Glomerular endothelial cell (primary cell): ENCODE results near the gene ACAP3. TPM values are rescaled to one million over a fixed set of nuclear protein-coding genes. Genes with fewer than 3 reads are reported as not detected.

Experiments used
- DNase-seq: peaks from one replicate; pipeline ENCODE4 v3.0.0-alpha.2; 2011; ENCODE audit warnings: low read depth, low spot score; ENCODE audit errors: extremely low read depth
- total RNA-seq: library from RNA; depleted of rRNA; stranded (reverse); fragments of >200 nt; gene quantifications from 2 replicates; pipeline ENCODE4 v1.2.3, GENCODE V29; 2015

ACAP3 gene
- total RNA-seq, 1 donor from 2014 or later = 62.4 TPM

DNA sequence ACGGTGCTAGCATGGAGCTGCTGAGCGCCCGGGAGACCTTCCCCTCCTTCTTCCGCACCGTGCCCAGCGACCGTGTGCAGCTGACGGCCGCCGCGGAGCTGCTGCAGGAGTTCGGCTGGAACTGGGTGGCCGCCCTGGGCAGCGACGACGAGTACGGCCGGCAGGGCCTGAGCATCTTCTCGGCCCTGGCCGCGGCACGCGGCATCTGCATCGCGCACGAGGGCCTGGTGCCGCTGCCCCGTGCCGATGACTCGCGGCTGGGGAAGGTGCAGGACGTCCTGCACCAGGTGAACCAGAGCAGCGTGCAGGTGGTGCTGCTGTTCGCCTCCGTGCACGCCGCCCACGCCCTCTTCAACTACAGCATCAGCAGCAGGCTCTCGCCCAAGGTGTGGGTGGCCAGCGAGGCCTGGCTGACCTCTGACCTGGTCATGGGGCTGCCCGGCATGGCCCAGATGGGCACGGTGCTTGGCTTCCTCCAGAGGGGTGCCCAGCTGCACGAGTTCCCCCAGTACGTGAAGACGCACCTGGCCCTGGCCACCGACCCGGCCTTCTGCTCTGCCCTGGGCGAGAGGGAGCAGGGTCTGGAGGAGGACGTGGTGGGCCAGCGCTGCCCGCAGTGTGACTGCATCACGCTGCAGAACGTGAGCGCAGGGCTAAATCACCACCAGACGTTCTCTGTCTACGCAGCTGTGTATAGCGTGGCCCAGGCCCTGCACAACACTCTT lies 24.5 kb upstream of the ACAP3 start:
- DNase-seq = no peak

DNA sequence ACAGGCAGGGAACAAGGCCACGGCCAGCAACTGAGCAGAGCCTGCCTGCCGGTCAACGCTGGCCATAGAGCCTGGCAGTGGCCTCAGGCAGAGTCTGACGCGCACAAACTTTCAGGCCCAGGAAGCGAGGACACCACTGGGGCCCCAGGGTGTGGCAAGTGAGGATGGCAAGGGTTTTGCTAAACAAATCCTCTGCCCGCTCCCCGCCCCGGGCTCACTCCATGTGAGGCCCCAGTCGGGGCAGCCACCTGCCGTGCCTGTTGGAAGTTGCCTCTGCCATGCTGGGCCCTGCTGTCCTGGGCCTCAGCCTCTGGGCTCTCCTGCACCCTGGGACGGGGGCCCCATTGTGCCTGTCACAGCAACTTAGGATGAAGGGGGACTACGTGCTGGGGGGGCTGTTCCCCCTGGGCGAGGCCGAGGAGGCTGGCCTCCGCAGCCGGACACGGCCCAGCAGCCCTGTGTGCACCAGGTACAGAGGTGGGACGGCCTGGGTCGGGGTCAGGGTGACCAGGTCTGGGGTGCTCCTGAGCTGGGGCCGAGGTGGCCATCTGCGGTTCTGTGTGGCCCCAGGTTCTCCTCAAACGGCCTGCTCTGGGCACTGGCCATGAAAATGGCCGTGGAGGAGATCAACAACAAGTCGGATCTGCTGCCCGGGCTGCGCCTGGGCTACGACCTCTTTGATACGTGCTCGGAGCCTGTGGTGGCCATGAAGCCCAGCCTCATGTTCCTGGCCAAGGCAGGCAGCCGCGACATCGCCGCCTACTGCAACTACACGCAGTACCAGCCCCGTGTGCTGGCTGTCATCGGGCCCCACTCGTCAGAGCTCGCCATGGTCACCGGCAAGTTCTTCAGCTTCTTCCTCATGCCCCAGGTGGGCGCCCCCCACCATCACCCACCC lies 23.6 kb upstream of the ACAP3 start, which contains the start of gene TAS1R3:
Gene TAS1R3, plus strand, starts transcription at position 213 of the 898 bp plus-strand sequence. Its CDS starts 66 bp downstream, at position 279.
- no peak for DNase-seq

DNA sequence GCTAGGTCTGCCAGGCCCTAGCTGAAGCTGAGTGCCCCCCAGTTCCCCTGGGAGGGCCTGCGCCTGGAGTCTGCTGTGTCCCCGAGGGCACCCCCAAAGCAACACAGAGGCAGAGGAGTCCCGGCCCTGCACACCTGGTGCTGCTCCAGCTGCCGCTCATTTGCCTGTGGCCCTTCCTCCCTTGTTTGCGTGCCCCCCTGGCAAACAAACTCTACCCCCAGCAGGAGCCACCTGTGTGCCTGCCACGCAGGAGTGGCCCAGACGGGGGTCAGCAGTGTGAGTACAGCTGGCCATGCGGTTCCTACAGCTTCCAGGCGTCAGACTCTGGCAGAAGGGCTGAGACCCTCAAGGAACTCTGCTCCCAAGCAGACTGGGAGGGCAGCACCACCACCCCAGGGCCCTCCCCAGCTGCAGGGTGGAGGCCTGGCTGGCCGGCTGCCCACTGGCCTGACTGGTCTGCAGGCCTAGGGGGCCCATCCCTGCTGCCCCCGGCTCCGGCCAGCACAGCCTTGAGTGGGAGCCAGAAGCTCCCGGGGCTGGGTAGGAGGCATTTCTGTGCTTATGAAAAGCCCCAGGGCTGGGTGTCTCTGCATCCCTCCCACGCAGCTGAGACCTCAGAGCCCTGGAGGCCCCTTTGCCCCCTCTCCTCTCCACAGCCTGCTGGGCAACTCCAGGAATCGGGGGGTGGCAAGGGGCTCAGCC lies 22.8 kb upstream of the ACAP3 start:
- DNase-seq = no peak

DNA sequence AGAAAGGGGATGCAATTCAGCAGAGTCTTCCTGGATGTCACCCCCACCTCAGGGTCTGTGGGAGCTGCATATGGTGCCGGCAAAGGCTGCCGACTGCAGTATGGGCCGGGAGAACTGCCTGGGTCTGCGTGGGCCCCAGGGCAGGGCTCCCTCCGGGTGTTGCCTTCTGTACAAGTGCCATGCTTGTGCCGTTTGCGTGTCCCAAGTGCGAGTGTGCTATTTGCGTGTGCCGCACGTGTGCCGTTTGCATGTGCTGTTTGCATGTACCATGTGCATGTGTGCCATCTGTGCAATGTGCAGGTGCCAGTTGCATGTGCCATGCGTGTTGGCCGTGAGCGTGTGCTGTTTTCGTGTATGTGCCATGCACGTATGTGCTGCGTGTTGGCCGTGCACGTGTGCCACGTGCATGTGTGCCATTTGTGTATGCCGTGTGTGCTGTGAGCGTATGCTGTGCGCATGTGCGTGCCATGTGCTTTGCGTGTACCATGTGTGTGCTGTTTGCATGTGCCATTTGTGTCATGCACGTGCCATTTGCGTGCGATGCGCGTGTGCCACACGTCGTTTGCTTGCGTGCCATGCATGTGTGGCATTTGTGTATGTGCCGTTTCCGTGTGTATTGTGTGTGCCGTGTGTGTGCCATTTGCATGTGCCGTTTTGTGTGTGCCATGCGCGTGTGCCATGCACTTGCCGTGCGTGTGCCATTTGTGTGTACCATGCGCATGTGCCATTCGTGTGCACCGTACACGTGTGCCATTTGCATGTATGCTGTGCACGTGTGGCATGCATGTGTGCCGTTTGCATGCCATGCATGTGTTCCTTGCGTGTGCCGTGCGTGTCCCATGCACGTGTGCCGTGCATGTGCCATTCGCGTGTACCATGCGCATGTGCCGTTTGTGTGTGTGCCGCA lies 21.8 kb upstream of the ACAP3 start:
- no peak for DNase-seq

DNA sequence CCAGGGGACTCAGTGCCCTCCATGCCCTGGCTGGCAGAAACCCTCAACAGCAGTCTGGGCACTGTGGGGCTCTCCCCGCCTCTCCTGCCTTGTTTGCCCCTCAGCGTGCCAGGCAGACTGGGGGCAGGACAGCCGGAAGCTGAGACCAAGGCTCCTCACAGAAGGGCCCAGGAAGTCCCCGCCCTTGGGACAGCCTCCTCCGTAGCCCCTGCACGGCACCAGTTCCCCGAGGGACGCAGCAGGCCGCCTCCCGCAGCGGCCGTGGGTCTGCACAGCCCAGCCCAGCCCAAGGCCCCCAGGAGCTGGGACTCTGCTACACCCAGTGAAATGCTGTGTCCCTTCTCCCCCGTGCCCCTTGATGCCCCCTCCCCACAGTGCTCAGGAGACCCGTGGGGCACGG lies 20.5 kb upstream of the ACAP3 start:
- no peak for DNase-seq

DNA sequence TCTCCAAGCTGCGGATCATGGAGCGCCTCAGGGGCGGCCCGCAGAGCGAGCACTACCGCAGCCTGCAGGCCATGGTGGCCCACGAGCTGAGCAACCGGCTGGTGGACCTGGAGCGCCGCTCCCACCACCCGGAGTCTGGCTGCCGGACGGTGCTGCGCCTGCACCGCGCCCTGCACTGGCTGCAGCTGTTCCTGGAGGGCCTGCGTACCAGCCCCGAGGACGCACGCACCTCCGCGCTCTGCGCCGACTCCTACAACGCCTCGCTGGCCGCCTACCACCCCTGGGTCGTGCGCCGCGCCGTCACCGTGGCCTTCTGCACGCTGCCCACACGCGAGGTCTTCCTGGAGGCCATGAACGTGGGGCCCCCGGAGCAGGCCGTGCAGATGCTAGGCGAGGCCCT lies 19.6 kb upstream of the ACAP3 start:
- DNase-seq = no peak

DNA sequence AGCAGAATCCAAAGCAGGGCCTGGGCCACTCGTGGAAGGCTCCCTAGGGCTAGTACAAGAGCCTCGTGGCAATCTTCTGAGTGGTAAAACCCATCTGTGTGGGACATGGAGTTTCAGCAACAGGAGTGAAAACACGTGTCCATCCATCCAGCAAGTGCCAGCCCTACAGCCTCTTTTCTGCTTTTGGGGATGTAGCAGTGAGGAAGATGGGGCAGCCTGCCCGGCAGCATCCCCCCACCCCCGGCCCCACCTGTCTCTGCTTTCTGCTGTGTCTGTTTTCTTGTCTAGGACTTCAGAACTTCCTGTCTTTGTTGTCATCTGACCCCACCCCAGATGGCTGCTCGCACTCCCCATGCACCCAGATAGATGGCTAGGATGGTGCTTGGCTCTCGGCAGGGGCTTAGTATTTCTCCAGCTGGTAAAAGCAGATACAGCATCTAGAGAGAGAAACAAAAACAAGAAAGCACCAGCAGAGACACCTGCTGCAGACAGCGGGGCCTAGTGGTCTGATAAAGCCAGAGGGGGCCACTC lies 18.4 kb upstream of the ACAP3 start:
- no peak for DNase-seq

DNA sequence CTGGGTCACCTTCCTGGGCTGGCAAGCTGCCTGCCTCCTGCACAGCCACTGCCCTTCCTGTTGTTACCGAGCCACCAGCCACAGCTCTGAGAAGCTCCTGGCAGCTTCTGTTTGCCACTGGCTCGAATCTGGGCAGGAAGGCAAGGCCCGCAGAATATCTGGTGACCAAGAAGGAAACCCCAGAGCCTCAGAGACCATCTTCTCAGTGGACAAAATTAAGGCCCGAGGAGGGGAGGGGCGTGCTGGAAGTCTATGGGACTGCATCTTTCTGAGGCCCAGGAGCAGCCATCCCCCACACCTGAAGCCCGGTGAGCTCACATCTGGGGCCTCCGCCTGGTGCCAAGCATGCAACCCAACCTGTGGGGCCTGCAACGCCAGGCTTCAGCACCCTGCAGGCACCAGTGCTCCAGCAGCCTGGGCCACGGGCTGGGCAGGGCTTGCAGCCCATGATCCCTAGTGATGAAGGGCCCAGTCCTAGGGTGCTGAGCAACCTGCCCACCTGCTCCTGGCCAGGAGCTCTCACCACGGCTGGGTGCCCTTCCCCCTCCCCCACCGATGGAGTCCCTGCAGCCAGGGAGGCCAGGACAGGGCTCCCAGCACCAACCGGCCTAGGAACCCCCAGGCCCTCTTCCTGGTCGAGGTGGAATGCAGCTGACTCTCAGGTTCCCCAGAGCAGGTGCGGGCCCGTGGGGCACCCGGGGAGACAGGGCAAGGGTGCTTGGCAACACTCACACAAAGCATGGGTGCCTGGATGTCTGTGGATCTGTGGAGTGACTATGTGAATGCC lies 17.8 kb upstream of the ACAP3 start:
- DNase-seq = no peak

DNA sequence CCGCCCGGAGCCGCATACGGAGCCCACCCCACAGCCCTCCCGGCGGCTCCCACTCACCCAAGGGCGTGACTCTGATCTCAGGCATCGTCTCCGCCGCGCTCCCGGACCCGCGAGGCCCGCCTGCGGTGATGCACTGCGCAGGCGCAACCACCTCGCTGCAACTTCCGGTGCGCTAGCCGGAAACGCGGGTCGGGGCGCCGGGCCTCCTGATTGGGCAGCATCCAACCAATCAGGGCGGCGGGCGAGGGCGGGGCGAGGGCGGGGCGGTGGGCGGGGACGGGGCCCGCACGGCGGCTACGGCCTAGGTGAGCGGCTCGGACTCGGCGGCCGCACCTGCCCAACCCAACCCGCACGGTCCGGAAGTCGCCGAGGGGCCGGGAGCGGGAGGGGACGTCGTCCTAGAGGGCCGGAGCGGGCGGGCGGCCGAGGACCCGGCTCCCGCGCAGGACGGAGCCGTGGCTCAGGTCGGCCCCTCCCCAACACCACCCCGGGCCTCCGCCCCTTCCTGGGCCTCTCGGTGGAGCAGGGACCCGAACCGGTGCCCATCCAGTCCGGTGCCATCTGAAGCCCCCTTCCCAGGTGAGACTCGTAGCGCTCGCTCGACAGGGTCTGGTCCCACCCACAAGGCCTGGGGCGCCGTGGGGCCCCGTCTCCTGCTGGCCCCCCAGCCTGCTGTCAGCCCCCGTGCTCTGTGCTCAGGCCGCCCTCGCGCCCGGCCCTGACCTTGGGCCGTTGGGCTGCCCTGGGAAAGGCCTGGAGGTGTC lies 17.0 kb upstream of the ACAP3 start, which contains the start of the genes CPTP and INTS11:
Gene CPTP, plus strand, starts transcription at position 279 of the 764 bp plus-strand sequence. CDS start 2,109 bp downstream, outside the sequence.
Gene INTS11, minus strand, starts transcription at position 137 of the 764 bp plus-strand sequence. Its CDS starts 52 bp downstream, at position 85.
- DNase-seq = no peak

DNA sequence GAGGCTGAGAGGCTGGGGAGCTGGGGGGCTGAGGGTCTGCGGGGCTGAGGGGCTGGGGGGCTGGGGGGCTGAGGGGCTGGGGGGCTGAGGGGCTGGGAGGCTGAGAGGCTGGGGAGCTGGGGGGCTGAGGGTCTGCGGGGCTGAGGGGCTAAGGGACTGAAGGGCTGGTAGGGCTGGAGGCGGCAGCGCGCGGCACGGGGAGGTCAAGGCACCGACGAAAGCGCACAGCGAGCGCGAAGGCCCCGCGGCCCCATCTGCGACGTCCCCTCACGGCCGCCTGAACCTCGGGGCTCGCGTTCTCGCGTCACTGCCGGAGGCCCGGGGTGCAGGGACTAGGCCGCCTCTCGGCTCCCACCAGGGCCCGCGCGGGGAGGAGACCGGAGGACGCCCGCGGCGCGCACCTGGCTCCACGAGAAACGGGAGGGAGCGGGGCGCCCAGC lies 16.4 kb upstream of the ACAP3 start:
- DNase-seq = no peak

DNA sequence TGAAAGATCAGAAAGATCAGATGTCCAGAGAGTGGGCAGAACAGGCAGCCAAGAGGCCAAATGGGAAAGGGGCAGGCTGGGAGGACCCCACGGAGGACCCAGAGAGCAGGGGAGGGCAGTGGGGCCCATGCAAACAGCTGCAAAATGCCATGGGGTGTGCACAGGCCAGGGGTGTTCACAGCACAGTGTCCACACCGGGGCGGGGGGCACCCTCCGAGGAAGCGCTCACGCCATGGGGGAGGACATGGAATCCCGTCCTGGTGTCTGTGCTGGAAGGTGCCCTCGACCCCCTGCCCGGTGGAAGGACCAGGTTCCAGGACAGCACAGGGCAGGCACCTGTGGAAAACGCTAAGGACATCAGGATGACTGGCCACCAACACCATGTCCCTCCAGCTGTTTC lies 15.2 kb upstream of the ACAP3 start:
- no peak for DNase-seq

DNA sequence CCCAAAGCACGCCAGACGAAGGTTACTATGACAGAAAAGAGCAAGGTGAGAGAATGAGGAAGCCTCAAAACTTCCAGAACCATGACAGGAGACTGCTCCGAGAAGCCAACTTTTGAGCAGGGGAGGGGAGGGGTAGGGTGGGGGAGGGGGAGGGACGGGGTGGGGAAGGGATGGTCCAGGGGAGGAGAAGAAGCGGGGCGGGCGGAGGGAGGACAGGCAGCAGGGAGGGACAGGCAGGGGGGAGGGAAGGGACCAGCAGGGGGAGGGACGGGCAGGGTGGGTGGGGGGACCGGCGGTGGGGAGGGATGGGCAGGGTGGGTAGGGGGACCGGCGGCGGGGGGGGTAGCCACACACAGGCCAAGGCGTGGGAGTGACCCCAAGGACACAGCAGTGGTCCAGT lies 14.7 kb upstream of the ACAP3 start:
- no peak for DNase-seq

DNA sequence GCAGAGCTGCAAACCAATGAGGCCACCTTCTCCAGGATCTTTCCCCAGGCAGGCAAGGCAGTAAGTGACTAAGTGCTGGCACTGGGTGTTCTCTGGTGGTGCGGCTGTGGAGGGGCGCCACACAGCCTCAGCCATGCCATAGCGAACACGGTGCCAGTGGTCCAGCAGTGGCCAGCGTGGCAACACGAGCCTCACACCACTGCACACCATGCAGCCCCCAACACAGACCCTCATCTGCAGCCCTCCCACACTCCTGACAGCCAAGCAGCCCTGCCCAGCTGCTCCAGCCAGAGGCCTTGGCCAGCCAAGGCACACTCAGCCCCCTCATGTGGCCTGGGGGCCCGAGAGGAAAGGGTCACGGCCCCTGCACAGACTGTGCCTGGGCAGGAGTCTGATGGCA lies 13.7 kb upstream of the ACAP3 start:
- DNase-seq = no peak

DNA sequence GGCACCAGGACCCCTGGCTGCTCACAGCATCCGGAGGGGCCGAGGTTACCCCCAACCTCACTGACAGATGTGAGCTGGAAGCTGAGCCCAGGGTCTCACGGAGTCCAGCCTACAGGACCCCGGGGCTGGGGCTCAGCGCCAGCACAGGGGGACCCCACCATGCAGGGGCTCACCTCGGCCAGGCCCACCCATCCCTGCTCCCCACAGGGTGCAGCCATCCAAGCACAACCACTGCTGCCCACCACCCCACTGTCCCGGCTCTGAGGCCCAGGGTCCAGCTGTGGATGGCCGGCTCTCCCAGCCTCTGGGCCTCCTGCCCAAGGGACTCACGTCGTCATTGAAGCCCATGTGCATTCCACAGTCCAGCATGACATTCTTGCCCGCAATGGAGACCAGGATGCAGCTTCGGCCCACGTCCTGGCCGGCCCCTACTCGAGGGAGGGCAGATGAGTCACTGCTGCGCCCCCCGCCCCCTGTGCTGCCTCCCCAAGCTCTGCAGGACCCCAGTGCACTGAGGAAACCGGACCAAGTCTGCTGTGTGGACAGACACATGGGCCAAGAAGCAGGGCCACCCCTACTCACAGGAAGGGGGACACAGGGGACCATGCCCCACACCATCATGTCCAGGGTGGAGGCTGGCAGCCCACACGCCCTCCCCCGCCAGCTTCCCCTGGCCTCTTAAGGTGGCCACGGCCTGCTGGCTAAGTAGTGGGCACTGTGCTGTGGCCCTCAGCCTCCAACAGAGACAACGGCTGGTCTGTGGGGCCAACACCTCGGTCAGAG lies 13.1 kb upstream of the ACAP3 start:
- no peak for DNase-seq

DNA sequence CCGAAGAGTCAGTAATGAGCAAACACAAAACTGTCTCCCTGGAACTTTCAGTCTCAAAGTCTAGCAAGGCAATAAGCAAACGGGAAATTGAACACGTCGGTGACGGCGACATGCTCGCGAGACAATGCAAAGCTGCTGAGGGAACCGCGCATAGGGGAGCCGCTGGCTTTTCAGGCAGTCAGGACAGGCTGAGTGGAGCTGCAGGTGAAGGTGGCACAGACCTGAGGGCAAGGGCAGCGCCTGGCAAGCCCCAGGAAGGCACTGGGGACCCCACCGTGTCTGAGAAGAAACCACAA lies 11.9 kb upstream of the ACAP3 start:
- DNase-seq = no peak

DNA sequence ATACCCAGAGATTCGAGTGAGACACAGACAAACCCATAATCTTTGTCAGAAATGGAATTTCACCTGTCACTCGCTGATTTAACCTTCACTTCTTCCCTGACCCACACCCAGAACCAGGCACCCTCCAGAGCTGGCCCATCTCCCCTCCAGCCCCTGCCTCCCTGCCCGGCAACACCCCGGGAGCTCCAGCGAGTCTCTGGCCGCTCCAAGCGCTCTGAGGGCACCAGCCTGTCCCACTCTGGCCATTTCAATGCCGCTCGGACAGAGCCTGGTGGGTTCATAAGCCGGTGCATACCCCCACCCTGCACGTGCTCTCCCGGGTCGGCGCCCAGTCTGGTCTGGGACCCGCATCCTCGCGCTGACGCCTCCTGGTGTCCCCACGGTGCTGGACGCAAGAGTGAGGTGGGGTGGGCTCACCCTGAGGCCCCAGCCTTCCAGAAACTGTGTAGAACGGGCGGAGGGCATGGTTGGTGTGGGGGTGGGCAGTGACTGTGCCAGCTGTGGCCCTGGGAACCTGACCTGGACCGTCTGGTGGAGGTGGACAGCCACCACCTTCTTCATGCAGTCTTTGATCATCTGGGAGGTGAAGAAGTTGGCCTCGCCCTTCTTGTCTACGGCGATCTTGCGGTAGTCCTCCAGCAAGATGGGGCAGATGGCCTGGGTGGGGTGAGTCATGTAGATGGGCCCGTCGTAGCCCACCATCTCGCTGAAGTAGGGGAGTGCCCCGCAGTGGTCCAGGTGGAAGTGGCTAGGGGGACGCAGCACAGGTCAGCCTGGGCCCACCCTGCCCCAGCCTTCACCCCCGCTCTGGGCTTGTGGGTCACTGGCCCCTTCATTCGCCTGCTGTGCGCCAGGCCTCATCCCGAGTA lies 11.3 kb upstream of the ACAP3 start:
- no peak for DNase-seq
